ENCODE data around the gene RTF1. TPM values are rescaled to one million over a fixed set of nuclear protein-coding genes. Genes with fewer than 3 reads are reported as not detected.
"Not testable (repeated sequence)": the region's sequence is repeated elsewhere in the genome, so short reads cannot be mapped to it uniquely, and the experiment has no call there.

RTF1 gene
- polyA plus RNA-seq, 1 experiment: 40.8 TPM

DNA sequence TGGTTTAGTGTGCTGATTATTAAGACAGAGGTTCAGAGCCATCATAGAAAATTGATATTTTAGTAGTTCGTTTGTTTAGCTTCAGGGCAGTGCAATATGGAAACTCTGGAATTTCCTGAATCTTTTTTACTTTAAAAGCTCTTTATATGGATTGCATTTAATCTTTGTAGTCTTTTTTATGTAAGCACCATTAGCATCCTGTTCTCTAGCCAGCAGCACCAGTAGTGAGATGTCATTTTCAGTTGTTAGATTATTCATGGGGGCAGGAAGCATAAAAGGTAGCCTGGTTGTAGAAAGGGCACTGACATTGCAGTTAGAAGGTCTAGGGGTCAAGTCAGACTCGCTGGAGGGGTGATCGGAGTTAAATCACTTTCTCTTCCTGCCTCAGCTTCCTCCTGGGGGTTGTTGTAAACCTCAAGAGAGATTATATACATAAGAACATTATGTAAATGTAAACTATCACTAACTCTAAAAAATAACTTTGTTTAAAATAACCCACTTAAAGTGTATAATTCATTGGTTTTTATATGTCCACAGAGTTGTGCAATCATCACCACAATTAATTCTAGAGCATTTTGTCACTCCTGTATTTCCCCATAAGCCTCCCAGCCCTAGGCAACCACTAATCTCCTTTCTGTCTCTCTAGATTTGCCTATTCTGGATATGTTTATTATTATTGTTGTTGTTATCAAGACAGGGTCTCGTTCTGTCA is 45.3 kb downstream of the RTF1 start:
- TF ChIP-seq, protein P1, sequence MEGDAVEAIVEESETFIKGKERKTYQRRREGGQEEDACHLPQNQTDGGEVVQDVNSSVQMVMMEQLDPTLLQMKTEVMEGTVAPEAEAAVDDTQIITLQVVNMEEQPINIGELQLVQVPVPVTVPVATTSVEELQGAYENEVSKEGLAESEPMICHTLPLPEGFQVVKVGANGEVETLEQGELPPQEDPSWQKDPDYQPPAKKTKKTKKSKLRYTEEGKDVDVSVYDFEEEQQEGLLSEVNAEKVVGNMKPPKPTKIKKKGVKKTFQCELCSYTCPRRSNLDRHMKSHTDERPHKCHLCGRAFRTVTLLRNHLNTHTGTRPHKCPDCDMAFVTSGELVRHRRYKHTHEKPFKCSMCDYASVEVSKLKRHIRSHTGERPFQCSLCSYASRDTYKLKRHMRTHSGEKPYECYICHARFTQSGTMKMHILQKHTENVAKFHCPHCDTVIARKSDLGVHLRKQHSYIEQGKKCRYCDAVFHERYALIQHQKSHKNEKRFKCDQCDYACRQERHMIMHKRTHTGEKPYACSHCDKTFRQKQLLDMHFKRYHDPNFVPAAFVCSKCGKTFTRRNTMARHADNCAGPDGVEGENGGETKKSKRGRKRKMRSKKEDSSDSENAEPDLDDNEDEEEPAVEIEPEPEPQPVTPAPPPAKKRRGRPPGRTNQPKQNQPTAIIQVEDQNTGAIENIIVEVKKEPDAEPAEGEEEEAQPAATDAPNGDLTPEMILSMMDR (IDR thresholded peaks at IDR 0.05; ENCODE audit: low read depth, low read length): no peak
- no peak overlapping the region for H3K27ac ChIP-seq (ENCODE audit: low read depth, low read length)
- CTCF ChIA-PET: no interaction called here
- POLR2A ChIA-PET: no interaction called here
- no peaks in the 10 kb centered on the region for H3K27me3 ChIP-seq (ENCODE audit: control insufficient read depth, insufficient read depth, low read length)
- no peak for DNase-seq (ENCODE audit: low read depth, low spot score)
- H3K4me3 ChIP-seq (ENCODE audit: low read depth, low read length): no peak overlapping the region
- H3K9me3 ChIP-seq (ENCODE audit: control insufficient read depth, insufficient read depth, low read length): no peaks in the 10 kb centered on the region

DNA sequence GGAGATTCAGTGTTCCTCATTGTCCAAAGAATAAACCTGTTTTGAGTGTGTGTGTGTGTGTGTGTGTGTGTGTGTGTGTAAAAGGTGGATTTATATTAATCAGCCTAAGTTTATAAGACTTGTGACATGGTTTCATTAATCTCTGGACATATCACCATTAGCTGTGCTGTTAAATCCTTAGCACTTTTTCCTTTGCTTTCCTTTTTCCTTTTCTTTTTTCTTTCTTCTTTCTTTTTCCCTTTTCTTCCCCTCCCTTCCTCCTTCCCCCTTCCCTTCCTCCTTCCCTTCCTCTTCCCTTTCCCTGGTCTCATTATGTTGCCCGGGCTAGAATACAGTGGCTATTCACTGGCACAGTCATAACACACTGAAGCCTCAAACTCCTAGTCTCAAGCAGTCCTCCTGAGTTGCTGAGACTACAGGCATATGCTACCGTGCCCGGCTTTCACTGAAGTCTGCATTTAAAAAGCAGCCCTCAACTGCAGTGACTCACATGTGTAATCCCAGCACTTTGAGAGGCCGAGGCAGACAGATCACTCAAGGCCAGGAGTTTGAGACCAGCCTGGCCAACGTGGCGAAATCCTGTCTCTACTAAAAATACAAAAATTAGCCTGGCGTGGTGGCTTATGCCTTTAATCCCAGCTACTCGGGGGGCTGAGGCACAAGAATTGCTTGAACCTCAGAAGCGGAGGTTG is 48.1 kb downstream of the RTF1 start:
- no peak for DNase-seq (ENCODE audit: low read depth, low spot score)
- ChIA-PET POLR2A (no interaction called here), CTCF (interaction anchor here (0.6 to 3.1 kb wide), 30 partner anchors 10 to 430 kb away, joined by 3 to 21 read pairs (median 4); partner anchors contain the start of genes MAPKBP1 and TYRO3)
- TF ChIP-seq, protein P1 (IDR thresholded peaks at IDR 0.05; ENCODE audit: low read depth, low read length): no peak
- Histone ChIP-seq H3K27ac (ENCODE audit: low read depth, low read length) (no peak overlapping the region), H3K27me3 (ENCODE audit: control insufficient read depth, insufficient read depth, low read length) (no peaks in the 10 kb centered on the region), H3K4me3 (ENCODE audit: low read depth, low read length) (no peak overlapping the region), H3K9me3 (ENCODE audit: control insufficient read depth, insufficient read depth, low read length) (no peaks in the 10 kb centered on the region)

DNA sequence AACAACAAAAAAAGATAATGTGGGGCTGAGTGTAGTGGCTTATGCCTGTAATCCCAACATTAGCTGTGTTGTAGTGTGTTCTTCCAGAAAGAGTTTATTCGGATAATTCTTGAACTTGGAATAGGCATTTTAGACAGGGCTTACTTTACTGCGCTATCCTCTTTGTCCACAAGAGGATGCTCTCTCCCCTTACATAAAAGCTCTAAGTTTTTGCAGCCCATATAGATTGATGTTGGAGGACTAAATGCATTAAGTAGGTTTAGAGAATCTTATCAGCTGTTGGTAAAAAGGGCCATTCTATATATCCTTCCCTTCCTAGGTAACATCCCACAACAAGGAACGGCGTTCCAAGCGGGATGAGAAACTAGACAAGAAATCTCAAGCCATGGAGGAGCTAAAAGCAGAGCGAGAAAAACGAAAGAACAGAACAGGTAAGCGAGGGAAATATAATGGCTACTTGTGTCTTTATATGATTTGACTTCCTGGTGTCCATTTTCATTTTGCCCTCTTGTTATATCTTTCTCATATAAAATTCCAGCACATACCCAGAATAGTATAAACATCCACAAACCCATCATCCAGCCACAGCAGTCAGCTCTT is 49.0 kb downstream of the RTF1 start:
- H3K4me3 ChIP-seq (ENCODE audit: low read depth, low read length): no peak overlapping the region
- ChIA-PET POLR2A (no interaction called here), CTCF (interaction anchor here (0.6 to 3.1 kb wide), 43 partner anchors 9 to 439 kb away, joined by 3 to 21 read pairs (median 4); partner anchors contain the start of genes MAPKBP1, NDUFAF1 and TYRO3)
- H3K27ac ChIP-seq (ENCODE audit: low read depth, low read length): no peak overlapping the region
- no peaks in the 10 kb centered on the region for H3K9me3 ChIP-seq (ENCODE audit: control insufficient read depth, insufficient read depth, low read length)
- peak; percentile 34 for DNase-seq (ENCODE audit: low read depth, low spot score)
- TF ChIP-seq, protein P1 (IDR thresholded peaks at IDR 0.05; ENCODE audit: low read depth, low read length): peak; percentile 100
- no peaks in the 10 kb centered on the region for H3K27me3 ChIP-seq (ENCODE audit: control insufficient read depth, insufficient read depth, low read length)

DNA sequence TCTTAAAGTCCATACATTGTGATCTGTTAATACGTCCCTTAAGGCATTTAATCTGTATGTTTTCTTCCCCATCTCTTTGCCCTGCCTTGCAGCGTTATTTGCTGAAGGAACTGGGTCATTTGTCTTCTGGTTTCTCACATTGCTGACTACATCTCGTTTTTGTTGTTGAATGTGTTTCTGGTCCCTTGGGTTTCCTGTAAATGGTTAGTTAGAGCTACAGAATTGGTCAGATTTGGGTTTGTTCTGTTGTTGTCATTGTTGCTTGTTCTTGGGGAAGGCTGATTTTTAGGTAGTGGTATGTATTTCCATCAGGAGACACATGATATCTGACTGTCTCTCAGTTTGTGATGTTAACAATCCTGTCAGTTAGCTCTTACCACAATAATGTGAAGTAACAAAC is 49.8 kb downstream of the RTF1 start:
- Histone ChIP-seq H3K4me3 (ENCODE audit: low read depth, low read length) (no peak overlapping the region), H3K27me3 (ENCODE audit: control insufficient read depth, insufficient read depth, low read length) (no peaks in the 10 kb centered on the region), H3K27ac (ENCODE audit: low read depth, low read length) (no peak overlapping the region), H3K9me3 (ENCODE audit: control insufficient read depth, insufficient read depth, low read length) (no peaks in the 10 kb centered on the region)
- TF ChIP-seq, protein P1 (IDR thresholded peaks at IDR 0.05; ENCODE audit: low read depth, low read length): no peak
- ChIA-PET POLR2A (no interaction called here), CTCF (interaction anchor here (0.7 to 3.1 kb wide), 25 partner anchors 8 to 438 kb away, joined by 3 to 21 read pairs (median 4); partner anchors contain the start of gene MAPKBP1)
- no peak for DNase-seq (ENCODE audit: low read depth, low spot score)

DNA sequence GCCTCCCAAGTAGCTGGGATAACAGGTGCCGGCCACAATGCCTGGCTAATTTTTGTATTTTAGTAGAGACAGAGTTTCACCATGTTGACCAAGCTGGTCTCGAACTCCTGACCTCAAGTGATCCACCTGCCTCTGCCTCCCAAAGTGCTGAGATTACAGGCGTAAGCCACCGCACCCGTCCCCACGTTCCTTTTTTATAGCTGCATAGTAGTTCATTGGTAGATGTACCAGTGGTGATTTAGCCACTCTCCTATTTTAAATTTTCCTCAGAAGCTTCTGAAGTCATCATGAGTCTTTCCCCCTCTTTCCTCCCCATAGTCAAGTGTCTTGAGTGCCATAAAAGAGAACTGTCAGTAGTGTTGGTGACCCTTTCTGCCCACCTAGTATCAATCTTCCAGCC is 52.7 kb downstream of the RTF1 start:
- CTCF ChIA-PET; POLR2A ChIA-PET; H3K9me3 ChIP-seq (ENCODE audit: control insufficient read depth, insufficient read depth, low read length): not testable (repeated sequence)

More for the DNA sequence above, 52.7 kb downstream of the RTF1 start:
- not testable (repeated sequence) for H3K4me3 ChIP-seq (ENCODE audit: low read depth, low read length); H3K27ac ChIP-seq (ENCODE audit: low read depth, low read length); DNase-seq (ENCODE audit: low read depth, low spot score); H3K27me3 ChIP-seq (ENCODE audit: control insufficient read depth, insufficient read depth, low read length)

Measured in AG04450 (cell line).